ENCODE results near the gene HECA. TPM values are rescaled to one million over a fixed set of nuclear protein-coding genes. Genes with fewer than 3 reads are reported as not detected.

HECA gene
- polyA plus RNA-seq, 1 experiment, result 9.5 TPM

DNA sequence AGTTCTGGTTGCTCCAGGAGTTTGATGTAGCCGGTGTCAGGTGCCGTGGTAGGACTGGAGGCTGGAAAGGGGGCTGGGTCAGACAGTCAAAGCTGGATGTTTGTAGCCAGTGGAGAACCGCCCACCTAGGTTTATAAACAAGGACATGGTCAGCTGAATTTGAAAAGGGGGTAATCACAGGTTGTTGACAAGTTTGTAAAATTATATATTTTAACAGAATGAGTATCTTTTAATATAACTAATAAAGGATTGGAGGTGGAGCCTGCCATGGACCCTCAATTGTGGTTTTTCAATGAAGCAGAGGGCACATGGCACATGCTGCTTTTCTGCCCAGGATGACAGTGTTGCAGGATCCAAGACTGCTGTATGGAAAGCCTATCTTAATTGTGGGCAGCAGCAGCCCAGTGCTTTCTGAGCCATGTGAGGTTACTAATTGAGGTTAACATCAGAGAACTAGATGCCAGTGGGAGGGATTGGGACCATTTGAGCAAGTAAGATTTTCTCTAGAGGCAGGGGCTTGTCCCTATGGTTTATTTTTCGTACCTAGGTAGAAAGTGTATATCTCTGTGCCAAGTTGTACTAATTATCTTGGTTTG lies 9.7 kb downstream of the HECA start:
- TF ChIP-seq CTCF (IDR thresholded peaks at IDR 0.05; ENCODE audit: insufficient read depth, low read depth, low read length), result no peak
- Histone ChIP-seq H3K4me3 (ENCODE audit: low read depth, low read length) (no peak overlapping the region), H3K36me3 (ENCODE audit: control insufficient read depth, insufficient read depth, low read length) (no peaks in the 10 kb centered on the region), H3K27me3 (ENCODE audit: control insufficient read depth, insufficient read depth, low read length) (no peaks in the 10 kb centered on the region)
- DNase-seq (ENCODE audit: low read depth), result no peak
- POLR2A ChIA-PET, result no interaction called here
- CTCF ChIA-PET, result interaction anchor here (0.9 to 2.1 kb wide), 2 partner anchors 7 to 8 kb away, joined by 3 to 7 read pairs; no protein-coding TSS in a partner anchor

DNA sequence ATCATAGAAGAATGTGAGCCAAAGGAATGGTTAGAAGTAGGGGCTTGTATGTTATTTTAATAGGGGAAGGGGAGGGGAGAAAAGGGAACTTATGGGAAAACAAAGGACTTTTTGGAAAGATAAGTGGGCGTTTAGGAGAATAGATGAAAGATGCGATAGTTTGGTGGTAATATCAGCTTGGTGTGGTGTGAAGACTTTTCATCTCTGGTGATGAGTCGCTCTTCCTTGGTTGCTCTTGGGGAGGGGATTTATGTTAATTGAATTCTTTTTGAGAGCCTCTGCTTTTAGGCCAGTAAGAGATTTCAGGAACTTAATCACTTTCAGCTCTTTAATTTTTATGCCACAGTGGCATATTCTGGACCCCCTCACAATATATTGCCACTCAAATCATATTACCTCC lies 10.8 kb downstream of the HECA start:
- no peak for DNase-seq (ENCODE audit: low read depth)
- CTCF ChIA-PET, result interaction anchor here (2.1 kb wide), 1 partner anchor 8 kb away, joined by 7 read pairs; no protein-coding TSS in a partner anchor
- no peak overlapping the region for H3K4me3 ChIP-seq (ENCODE audit: low read depth, low read length)

GRCh38 chr6:139146317-139146726 lies 11.4 kb downstream of the HECA start:
- no peak for TF ChIP-seq CTCF (IDR thresholded peaks at IDR 0.05; ENCODE audit: insufficient read depth, low read depth, low read length)
- DNase-seq (ENCODE audit: low read depth), result no peak
- ChIA-PET CTCF (interaction anchor here (2.1 kb wide), 1 partner anchor 9 kb away, joined by 7 read pairs; no protein-coding TSS in a partner anchor), POLR2A (no interaction called here)
- H3K27me3 ChIP-seq (ENCODE audit: control insufficient read depth, insufficient read depth, low read length), result no peaks in the 10 kb centered on the region
- H3K4me3 ChIP-seq (ENCODE audit: low read depth, low read length), result no peak overlapping the region
- H3K36me3 ChIP-seq (ENCODE audit: control insufficient read depth, insufficient read depth, low read length), result no peaks in the 10 kb centered on the region

More for the DNA sequence above, 10.8 kb downstream of the HECA start:
- no peaks in the 10 kb centered on the region for H3K36me3 ChIP-seq (ENCODE audit: control insufficient read depth, insufficient read depth, low read length)
- TF ChIP-seq CTCF (IDR thresholded peaks at IDR 0.05; ENCODE audit: insufficient read depth, low read depth, low read length), result no peak
- POLR2A ChIA-PET, result no interaction called here
- H3K27me3 ChIP-seq (ENCODE audit: control insufficient read depth, insufficient read depth, low read length), result no peaks in the 10 kb centered on the region

- no peaks in the 10 kb centered on the region for H3K27me3 ChIP-seq (ENCODE audit: control insufficient read depth, insufficient read depth, low read length)
- no peaks in the 10 kb centered on the region for H3K36me3 ChIP-seq (ENCODE audit: control insufficient read depth, insufficient read depth, low read length)
- ChIA-PET CTCF (no interaction called here), POLR2A (no interaction called here)
- TF ChIP-seq CTCF (IDR thresholded peaks at IDR 0.05; ENCODE audit: insufficient read depth, low read depth, low read length), result no peak
- no peak for DNase-seq (ENCODE audit: low read depth)
- H3K4me3 ChIP-seq (ENCODE audit: low read depth, low read length), result no peak overlapping the region
These were observed 12.7 kb downstream of the HECA start for GRCh38 chr6:139147628-139148027.

DNA sequence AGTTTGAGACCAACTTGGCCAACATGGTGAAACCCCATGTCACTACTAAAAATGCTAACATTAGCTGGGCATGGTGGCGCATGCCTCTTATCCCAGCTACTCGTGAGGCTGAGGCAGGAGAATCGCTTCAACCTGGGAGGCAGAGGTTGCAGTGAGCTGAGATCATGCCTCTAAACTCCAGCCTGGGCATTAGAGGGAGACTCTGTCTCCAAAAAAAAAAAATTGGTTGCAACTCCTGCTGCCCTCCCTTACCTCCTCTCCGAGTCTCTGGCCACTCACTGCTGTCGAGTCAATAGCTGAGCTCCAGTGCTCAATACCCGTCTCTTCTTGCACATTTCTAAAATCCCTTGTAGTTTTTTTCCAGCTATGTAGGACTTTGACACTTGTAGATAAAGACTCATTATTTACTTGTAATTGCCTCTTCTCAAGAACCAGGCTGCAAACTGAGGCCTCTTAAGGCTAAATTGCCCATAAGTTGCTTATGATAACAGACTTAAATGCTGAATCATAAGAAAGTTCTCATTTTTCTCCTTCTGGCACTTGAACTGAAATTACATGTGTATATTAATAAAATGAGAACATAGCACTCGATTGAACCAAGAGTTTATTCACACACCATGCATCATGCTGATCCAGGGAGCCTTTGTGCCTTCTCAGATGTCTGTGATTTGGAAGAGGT lies 13.8 kb downstream of the HECA start:
- POLR2A ChIA-PET, result no interaction called here
- DNase-seq (ENCODE audit: low read depth), result no peak
- no peak overlapping the region for H3K4me3 ChIP-seq (ENCODE audit: low read depth, low read length)
- TF ChIP-seq CTCF (IDR thresholded peaks at IDR 0.05; ENCODE audit: insufficient read depth, low read depth, low read length), result no peak
- no peaks in the 10 kb centered on the region for H3K27me3 ChIP-seq (ENCODE audit: control insufficient read depth, insufficient read depth, low read length)
- H3K36me3 ChIP-seq (ENCODE audit: control insufficient read depth, insufficient read depth, low read length), result no peaks in the 10 kb centered on the region
- CTCF ChIA-PET, result interaction anchor here (0.7 kb wide), 1 partner anchor 312 kb away, joined by 3 read pairs; no protein-coding TSS in a partner anchor

Data from BJ (cell line).